MCF 10A (cell line): Measurements from ENCODE around the gene IL6ST. TPM values are rescaled to one million over a fixed set of nuclear protein-coding genes. Genes with fewer than 3 reads are reported as not detected.

Experiments used
- BruUV-seq: library from RNA; stranded (reverse); fragments of 400-500 nt; replicated peaks from 2 replicates; lab custom pipeline; 2021; lab: Mats Ljungman, UMichigan
- CTCF ChIA-PET: fragments of 300-600 bp; sonication (Branson Sonifier 250); formaldehyde crosslinking; extraction: SDS; loops from one replicate; lab custom pipeline; 2021; ENCODE audit warnings: antibody characterized with exemption, inconsistent platforms; lab: Yijun Ruan, JAX
- POLR2A ChIA-PET: fragments of 300-600, 350-650 bp; sonication (Branson Sonifier 250); formaldehyde crosslinking; extraction: SDS; loops from one replicate; lab custom pipeline; 2020; ENCODE audit warnings: antibody characterized with exemption, inconsistent platforms; lab: Yijun Ruan, JAX
- DNase-seq: peaks from one replicate; pipeline ENCODE4 v3.0.0-alpha.2; 2018; ENCODE audit not compliant: unreplicated experiment
- H3K27ac Mint-ChIP-seq: one replicate; pipeline ENCODE4 v1.8.0; 2022; ENCODE audit warnings: mild to moderate bottlenecking, low read depth, mixed read lengths; ENCODE audit not compliant: unreplicated experiment
- H3K27me3 Mint-ChIP-seq: one replicate; pipeline ENCODE4 v1.8.0; 2022; ENCODE audit warnings: mixed read lengths; ENCODE audit not compliant: insufficient read depth, unreplicated experiment
- H3K36me3 Mint-ChIP-seq: one replicate; pipeline ENCODE4 v1.8.0; 2022; ENCODE audit warnings: mild to moderate bottlenecking, moderate library complexity, mixed read lengths; ENCODE audit not compliant: insufficient read depth, unreplicated experiment
- H3K4me1 Mint-ChIP-seq: one replicate; pipeline ENCODE4 v1.8.0; 2022; ENCODE audit warnings: mixed read lengths; ENCODE audit not compliant: insufficient read depth, unreplicated experiment
- H3K4me3 Mint-ChIP-seq: one replicate; pipeline ENCODE4 v1.8.0; 2022; ENCODE audit warnings: mild to moderate bottlenecking, moderate library complexity, mixed read lengths; ENCODE audit not compliant: unreplicated experiment
- H3K9me3 Mint-ChIP-seq: one replicate; pipeline ENCODE4 v1.8.0; 2022; ENCODE audit warnings: mixed read lengths; ENCODE audit not compliant: unreplicated experiment
- intact Hi-C: fragments of 100-400 bp; cut with micrococcal nuclease; formaldehyde crosslinking; loops from 2 replicates; pipeline ENCODE4 v1.14.1; 2022
- total RNA-seq: library from RNA; stranded (reverse); gene quantifications from 2 replicates; pipeline ENCODE4 v1.2.3, GENCODE V29; 2022
- TF ChIP-seq, protein P1 (sequence below): fragments of 200-600 bp; IDR thresholded peaks from one replicate; pipeline ENCODE4 v1.8.0; 2022; ENCODE audit warnings: antibody characterized with exemption, mild to moderate bottlenecking; ENCODE audit not compliant: unreplicated experiment

Gene IL6ST
- total RNA-seq, 1 experiment from 2014 or later, result 115 TPM

DNA sequence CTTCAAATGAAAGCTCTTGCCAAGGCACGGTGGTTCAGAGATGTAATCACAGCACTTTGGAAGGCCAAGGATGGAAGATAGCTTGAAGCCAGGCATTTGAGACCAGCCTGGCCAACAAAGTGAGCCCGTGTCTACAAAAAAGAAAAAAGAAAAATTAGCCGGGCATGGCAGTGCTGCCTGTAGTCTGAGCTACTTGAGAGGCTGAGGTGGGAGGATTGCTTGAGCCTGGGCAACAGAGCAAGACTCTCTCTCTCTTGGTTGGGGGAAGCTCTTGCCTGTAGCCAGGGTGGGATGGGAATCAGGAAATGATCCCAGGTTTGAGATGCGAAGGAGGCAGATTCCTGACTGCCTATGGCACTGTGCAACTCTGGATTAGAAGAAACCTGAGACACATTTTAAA lies 62.1 kb downstream of the IL6ST start:
- no peak overlapping the region for H3K4me3 Mint-ChIP-seq
- H3K4me1 Mint-ChIP-seq, result no peaks in the 10 kb centered on the region
- intact Hi-C loops, result no loop called here
- H3K27me3 Mint-ChIP-seq, result no peaks in the 10 kb centered on the region
- no TSS peak for BruUV-seq
- ChIA-PET CTCF (interaction anchor here (0.8 to 7.2 kb wide), 3 partner anchors 45 to 351 kb away, joined by 3 to 124 read pairs (median 5); no protein-coding TSS in a partner anchor), POLR2A (interaction anchor here (1.4 kb wide), 1 partner anchor 10 kb away, joined by 3 read pairs; no protein-coding TSS in a partner anchor)
- DNase-seq, result no peak
- H3K27ac Mint-ChIP-seq, result no peak overlapping the region
- peaks cover 10% of the 10 kb centered on the region for H3K36me3 Mint-ChIP-seq
- TF ChIP-seq, protein P1, sequence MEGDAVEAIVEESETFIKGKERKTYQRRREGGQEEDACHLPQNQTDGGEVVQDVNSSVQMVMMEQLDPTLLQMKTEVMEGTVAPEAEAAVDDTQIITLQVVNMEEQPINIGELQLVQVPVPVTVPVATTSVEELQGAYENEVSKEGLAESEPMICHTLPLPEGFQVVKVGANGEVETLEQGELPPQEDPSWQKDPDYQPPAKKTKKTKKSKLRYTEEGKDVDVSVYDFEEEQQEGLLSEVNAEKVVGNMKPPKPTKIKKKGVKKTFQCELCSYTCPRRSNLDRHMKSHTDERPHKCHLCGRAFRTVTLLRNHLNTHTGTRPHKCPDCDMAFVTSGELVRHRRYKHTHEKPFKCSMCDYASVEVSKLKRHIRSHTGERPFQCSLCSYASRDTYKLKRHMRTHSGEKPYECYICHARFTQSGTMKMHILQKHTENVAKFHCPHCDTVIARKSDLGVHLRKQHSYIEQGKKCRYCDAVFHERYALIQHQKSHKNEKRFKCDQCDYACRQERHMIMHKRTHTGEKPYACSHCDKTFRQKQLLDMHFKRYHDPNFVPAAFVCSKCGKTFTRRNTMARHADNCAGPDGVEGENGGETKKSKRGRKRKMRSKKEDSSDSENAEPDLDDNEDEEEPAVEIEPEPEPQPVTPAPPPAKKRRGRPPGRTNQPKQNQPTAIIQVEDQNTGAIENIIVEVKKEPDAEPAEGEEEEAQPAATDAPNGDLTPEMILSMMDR, result no peak
- no peaks in the 10 kb centered on the region for H3K9me3 Mint-ChIP-seq

DNA sequence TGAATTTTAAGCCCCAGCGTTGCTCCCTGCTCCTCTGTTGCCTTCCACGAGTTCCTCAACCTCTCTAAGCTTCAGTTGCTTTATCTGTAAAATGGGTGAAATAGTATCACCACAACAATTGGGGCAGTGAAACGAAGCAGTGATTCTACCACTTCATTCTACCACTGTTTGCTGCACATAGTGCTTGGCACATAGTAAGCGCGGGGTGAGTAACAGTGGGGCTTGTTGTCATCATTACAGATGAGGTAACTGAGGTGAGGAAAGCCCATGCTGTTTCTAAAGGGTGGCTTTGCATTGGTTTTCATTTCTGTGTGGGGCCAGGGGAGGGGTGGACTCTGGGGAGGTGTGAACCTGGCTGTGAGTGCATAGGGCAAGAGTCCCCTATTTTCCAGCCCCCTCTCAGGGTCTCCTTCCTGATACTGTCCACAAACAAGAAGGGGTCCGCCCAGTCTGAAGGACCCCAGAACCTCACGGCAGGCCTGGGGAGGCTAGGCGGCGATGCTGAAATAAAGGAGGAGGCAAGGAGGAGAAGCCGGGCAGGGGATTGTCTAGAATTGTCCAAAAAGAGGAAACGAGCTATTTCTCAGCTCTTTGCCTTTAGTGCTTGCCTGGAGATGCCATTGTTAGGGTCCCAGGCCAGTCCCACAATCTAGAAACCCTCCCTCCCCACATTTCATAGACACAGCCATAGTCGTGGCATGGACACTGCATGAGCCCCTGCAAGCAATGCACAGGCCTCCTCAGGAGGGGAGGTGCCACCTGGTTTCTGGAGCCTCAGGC lies 65.6 kb downstream of the IL6ST start:
- Mint-ChIP-seq H3K36me3 (no peaks in the 10 kb centered on the region), H3K27me3 (no peaks in the 10 kb centered on the region), H3K4me3 (no peak overlapping the region), H3K9me3 (no peaks in the 10 kb centered on the region), H3K27ac (no peak overlapping the region), H3K4me1 (no peaks in the 10 kb centered on the region)
- ChIA-PET CTCF (interaction anchor here (0.5 to 1.1 kb wide), 6 partner anchors 46 to 703 kb away, joined by 3 to 4 read pairs (median 3); no protein-coding TSS in a partner anchor), POLR2A (interaction anchor here (0.6 kb wide), 1 partner anchor 347 kb away, joined by 3 read pairs; no protein-coding TSS in a partner anchor)
- no peak for DNase-seq
- no TSS peak for BruUV-seq
- intact Hi-C loops, result no loop called here
- TF ChIP-seq, protein P1, result no peak

DNA sequence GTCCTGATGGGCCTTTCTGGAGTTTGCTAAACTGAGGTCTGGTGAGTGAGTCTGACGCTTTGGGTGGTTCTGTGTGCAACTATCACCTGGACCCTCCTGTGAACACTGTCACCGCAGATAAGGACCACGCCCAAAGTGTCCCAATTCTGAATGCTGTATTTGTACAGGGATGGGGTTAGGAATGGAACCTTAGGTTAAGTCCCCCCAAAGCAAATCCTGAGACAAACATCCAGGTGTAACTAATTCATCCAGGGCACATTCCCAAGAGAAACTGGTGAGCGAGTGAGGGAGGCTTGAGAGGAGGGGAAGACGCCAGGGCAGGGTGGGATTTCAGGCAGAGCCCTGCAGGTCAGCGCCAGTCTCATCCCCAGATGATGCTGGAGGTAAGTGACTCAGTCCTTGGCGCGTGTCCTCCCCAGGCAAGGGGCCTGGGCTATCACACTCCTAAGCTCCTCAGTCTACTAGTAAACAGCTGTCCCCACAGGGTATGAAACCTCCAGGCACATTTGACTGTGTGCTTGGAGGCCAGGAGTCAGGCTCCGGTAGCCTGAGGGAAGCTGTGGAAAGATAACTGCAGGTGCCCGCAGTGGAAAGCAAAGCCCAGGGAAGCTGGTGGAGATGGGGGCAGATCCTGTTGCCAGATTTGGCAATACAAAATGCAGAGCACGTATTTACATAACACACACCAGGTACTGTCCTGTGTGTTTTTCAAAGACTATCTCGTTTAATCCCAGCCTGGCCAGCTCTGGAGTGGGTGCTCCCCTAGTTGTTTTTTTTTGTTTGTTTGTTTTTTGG lies 66.7 kb downstream of the IL6ST start:
- DNase-seq, result no peak
- Mint-ChIP-seq H3K27me3 (no peaks in the 10 kb centered on the region), H3K4me1 (no peaks in the 10 kb centered on the region), H3K4me3 (no peak overlapping the region), H3K36me3 (no peaks in the 10 kb centered on the region), H3K9me3 (no peaks in the 10 kb centered on the region), H3K27ac (no peak overlapping the region)
- intact Hi-C loops, result no loop called here
- TF ChIP-seq, protein P1, result no peak
- ChIA-PET CTCF (no interaction called here), POLR2A (interaction anchor here (0.6 to 0.7 kb wide), 2 partner anchors 66 to 349 kb away, joined by 3 read pairs; partner anchors contain the start of gene IL6ST)
- BruUV-seq, result no TSS peak

DNA sequence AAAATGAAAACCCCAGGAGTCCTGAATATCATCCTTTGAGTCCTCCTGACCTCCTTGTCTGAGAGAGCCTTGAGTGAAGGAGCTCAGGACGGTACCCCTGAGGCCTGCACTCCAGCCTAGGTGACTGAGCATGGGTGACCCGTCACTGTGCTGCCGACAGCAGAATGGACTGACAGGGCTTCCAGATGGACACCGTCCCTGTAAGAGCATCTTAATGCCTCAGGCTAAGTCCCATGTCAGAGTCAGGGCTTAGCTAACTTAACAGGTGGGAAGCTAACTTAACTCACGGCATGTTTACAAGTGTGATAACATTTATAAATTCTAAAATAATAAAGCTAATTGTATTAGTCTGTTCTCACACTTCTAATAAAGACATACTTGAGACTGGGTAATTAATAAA lies 68.3 kb downstream of the IL6ST start:
- intact Hi-C loops, result no loop called here
- ChIA-PET CTCF (interaction anchor here (0.8 to 1.2 kb wide), 2 partner anchors 8 to 10 kb away, joined by 3 to 6 read pairs; no protein-coding TSS in a partner anchor), POLR2A (interaction anchor here (0.7 kb wide), 1 partner anchor 65 kb away, joined by 3 read pairs; no protein-coding TSS in a partner anchor)
- Mint-ChIP-seq H3K27me3 (no peaks in the 10 kb centered on the region), H3K36me3 (no peaks in the 10 kb centered on the region), H3K27ac (no peak overlapping the region), H3K4me1 (no peaks in the 10 kb centered on the region), H3K4me3 (no peak overlapping the region), H3K9me3 (no peaks in the 10 kb centered on the region)
- no peak for DNase-seq
- no TSS peak for BruUV-seq
- TF ChIP-seq, protein P1, result no peak
